ENCODE data around the gene HIGD1B.

DNA sequence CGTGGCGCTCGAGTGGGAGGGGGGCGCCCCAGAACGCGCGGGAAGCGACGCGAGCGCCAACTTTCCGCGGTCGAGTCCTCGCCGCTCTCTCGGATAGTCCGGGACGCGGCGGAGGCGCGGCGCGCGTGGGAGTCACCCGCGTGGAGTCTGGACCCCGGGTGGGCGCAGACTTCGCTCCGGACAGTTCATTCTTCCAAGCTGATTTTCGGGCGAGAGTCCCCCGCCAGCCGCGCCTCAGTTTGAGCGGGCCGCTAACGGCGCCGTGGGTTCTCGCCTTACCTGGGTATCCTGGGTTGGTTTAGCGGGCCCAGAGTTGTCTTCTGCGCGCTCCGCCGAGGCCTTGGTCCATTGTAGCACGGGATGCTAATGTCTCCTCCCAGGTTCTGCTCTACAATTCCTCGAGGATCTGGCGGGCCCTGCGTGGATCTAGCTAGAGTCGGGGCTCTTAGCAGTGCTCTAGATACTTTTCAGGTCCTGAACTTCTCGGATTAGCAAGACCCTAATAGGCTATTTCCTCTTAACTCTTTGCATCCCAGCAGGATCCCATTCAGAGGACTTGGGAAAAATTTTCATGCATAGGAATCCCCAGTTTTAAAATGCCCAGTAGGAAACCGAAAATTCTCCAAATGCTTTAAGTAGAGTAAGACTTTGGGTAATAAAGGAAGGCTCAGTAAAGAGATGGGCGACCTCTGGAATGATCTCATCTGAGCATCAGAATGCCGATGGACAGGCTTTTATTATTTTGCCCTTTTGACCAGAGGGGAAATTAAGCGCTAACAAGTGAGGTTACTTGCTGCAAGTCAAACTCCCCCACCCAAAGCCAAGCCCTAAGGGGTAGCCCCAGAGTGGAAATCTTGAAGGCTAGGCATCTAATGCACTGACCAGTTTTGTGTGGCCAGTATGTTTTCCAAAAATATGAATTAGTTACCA lies 17.1 kb upstream of the HIGD1B start:
- TF ChIP-seq, protein P1, sequence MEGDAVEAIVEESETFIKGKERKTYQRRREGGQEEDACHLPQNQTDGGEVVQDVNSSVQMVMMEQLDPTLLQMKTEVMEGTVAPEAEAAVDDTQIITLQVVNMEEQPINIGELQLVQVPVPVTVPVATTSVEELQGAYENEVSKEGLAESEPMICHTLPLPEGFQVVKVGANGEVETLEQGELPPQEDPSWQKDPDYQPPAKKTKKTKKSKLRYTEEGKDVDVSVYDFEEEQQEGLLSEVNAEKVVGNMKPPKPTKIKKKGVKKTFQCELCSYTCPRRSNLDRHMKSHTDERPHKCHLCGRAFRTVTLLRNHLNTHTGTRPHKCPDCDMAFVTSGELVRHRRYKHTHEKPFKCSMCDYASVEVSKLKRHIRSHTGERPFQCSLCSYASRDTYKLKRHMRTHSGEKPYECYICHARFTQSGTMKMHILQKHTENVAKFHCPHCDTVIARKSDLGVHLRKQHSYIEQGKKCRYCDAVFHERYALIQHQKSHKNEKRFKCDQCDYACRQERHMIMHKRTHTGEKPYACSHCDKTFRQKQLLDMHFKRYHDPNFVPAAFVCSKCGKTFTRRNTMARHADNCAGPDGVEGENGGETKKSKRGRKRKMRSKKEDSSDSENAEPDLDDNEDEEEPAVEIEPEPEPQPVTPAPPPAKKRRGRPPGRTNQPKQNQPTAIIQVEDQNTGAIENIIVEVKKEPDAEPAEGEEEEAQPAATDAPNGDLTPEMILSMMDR (IDR thresholded peaks at IDR 0.05): no peak
- TF ChIP-seq POLR2AphosphoS5 (IDR thresholded peaks at IDR 0.05; ENCODE audit: low read depth, low read length) (no peak), TCF7L2 (IDR thresholded peaks at IDR 0.05; ENCODE audit: low read depth, low read length) (no peak), SIN3A (IDR thresholded peaks at IDR 0.05; ENCODE audit: borderline replicate concordance, insufficient read depth, low read depth, low read length) (no peak)
- TF ChIP-seq, protein P2, sequence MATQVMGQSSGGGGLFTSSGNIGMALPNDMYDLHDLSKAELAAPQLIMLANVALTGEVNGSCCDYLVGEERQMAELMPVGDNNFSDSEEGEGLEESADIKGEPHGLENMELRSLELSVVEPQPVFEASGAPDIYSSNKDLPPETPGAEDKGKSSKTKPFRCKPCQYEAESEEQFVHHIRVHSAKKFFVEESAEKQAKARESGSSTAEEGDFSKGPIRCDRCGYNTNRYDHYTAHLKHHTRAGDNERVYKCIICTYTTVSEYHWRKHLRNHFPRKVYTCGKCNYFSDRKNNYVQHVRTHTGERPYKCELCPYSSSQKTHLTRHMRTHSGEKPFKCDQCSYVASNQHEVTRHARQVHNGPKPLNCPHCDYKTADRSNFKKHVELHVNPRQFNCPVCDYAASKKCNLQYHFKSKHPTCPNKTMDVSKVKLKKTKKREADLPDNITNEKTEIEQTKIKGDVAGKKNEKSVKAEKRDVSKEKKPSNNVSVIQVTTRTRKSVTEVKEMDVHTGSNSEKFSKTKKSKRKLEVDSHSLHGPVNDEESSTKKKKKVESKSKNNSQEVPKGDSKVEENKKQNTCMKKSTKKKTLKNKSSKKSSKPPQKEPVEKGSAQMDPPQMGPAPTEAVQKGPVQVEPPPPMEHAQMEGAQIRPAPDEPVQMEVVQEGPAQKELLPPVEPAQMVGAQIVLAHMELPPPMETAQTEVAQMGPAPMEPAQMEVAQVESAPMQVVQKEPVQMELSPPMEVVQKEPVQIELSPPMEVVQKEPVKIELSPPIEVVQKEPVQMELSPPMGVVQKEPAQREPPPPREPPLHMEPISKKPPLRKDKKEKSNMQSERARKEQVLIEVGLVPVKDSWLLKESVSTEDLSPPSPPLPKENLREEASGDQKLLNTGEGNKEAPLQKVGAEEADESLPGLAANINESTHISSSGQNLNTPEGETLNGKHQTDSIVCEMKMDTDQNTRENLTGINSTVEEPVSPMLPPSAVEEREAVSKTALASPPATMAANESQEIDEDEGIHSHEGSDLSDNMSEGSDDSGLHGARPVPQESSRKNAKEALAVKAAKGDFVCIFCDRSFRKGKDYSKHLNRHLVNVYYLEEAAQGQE (IDR thresholded peaks at IDR 0.05; ENCODE audit: insufficient read depth in 1 of 2, low read depth in 2 of 2, low read length in 1 of 2): no peak

Data from Panc1 (cell line).